Lower leg skin (tissue), 4 donors: ENCODE data around the gene EVA1A. TPM values are rescaled to one million over a fixed set of nuclear protein-coding genes. Genes with fewer than 3 reads are reported as not detected.

ENCODE experiments used
- DNase-seq, 2 donors: peaks; one replicate each; pipeline ENCODE4 v3.0.0-alpha.2; 2019; ENCODE audit warnings: low spot score in 2 of 2
- H3K4me3 ChIP-seq: fragments of 200-600 bp; sonication (generic); 2 replicates; pipeline ENCODE4 v1.5.1; 2017; ENCODE audit warnings: mild to moderate bottlenecking, low read depth; ENCODE audit not compliant: poor library complexity, severe bottlenecking
- CTCF ChIP-seq, 3 donors: fragments of 450-650 bp; IDR thresholded peaks; one replicate each; pipeline ENCODE4 v1.5.1; 2016; ENCODE audit warnings: antibody characterized with exemption in 3 of 3, mild to moderate bottlenecking in 3 of 3, moderate library complexity in 2 of 3
- POLR2A ChIP-seq, 2 donors: fragments of 450-650 bp; IDR thresholded peaks; one replicate each; pipeline ENCODE4 v1.6.1; 2016 to 2017; ENCODE audit warnings: antibody characterized with exemption in 2 of 2, mild to moderate bottlenecking in 1 of 2, moderate library complexity in 1 of 2
- WGBS, 2 donors: methylation state at CpG; one replicate each; pipeline ENCODE4 v1.1.5; 2018; 5-methylcytosine and 5-hydroxymethylcytosine counted together
- intact Hi-C: fragments of 100-400 bp; cut with DNase I; formaldehyde crosslinking; loops from one replicate; pipeline ENCODE4 v1.15.0; 2023; ENCODE audit warnings: low total_unique reads
- total RNA-seq, 4 donors: library from RNA; depleted of rRNA; stranded (reverse); fragments of >200 nt; gene quantifications; one replicate each; pipeline ENCODE4 v1.1.0, GENCODE V29; 2016

EVA1A gene
- total RNA-seq, 4 donors from 2014 or later, result 6.6 to 12.9 (median 9.1) TPM

GRCh38 chr2:75577280-75577679, 16.5 kb upstream of the EVA1A start:
- no peak for TF ChIP-seq POLR2A (IDR thresholded peaks at IDR 0.05)
- WGBS, 2 donors, result 51 to 66% methylated on average over 1 of the region's 1 CpG
- H3K4me3 ChIP-seq, result no peak overlapping the region
- intact Hi-C loops, result loop anchor here (10.0 kb wide), 1 partner anchor 548 kb away; no protein-coding TSS in a partner anchor
- no peak for DNase-seq

- TF ChIP-seq CTCF (IDR thresholded peaks at IDR 0.05), result no peak
- 96 to 100% methylated on average over 1 of the region's 1 CpG for WGBS, 2 donors
- DNase-seq, result no peak
- intact Hi-C loops, result loop anchor here (10.0 kb wide), 1 partner anchor 551 kb away; no protein-coding TSS in a partner anchor
- no peak overlapping the region for H3K4me3 ChIP-seq
Measured at GRCh38 chr2:75574106-75574505, 13.4 kb upstream of the EVA1A start.

GRCh38 chr2:75573145-75573878, 12.6 kb upstream of the EVA1A start:
- no peak overlapping the region for H3K4me3 ChIP-seq
- 67 to 82% methylated on average over 1 of the region's 1 CpG for WGBS, 2 donors
- TF ChIP-seq CTCF (IDR thresholded peaks at IDR 0.05) (no peak), POLR2A (IDR thresholded peaks at IDR 0.05) (no peak)
- intact Hi-C loops, result loop anchor here (10.0 kb wide), 1 partner anchor 551 kb away; no protein-coding TSS in a partner anchor
- no peak for DNase-seq

GRCh38 chr2:75571730-75572430, 11.1 kb upstream of the EVA1A start:
- 82 to 84% methylated on average over 4 of the region's 4 CpGs for WGBS, 2 donors
- H3K4me3 ChIP-seq, result no peak overlapping the region
- TF ChIP-seq POLR2A (IDR thresholded peaks at IDR 0.05), result no peak
- no peak for TF ChIP-seq CTCF (IDR thresholded peaks at IDR 0.05)
- intact Hi-C loops, result loop anchor here (10.0 kb wide), 1 partner anchor 553 kb away; no protein-coding TSS in a partner anchor
- DNase-seq, result no peak

- no peak overlapping the region for H3K4me3 ChIP-seq
- WGBS, 2 donors, result 34 to 39% methylated on average over 7 of the region's 7 CpGs
- TF ChIP-seq CTCF (IDR thresholded peaks at IDR 0.05) (no peak), POLR2A (IDR thresholded peaks at IDR 0.05) (no peak)
- no peak for DNase-seq
- intact Hi-C loops, result loop anchor here (10.0 kb wide), 1 partner anchor 554 kb away; no protein-coding TSS in a partner anchor
Measured at GRCh38 chr2:75570948-75571729, 10.4 kb upstream of the EVA1A start.
